OCI-LY1 (cell line): Measurements from ENCODE around the gene SLC6A9.

ENCODE experiments used
- H2AFZ ChIP-seq: fragments of 200-600 bp; sonication (generic), shearing (Covaris generic); 2 replicates; pipeline ENCODE4 v1.6.0; 2014; ENCODE audit warnings: antibody characterized with exemption, mild to moderate bottlenecking, low read length
- H3F3A ChIP-seq: fragments of 200-600 bp; sonication (generic), shearing (Covaris generic); 2 replicates; pipeline ENCODE4 v1.6.0; 2014; ENCODE audit warnings: mild to moderate bottlenecking, antibody characterized with exemption, low read length, moderate library complexity; ENCODE audit not compliant: insufficient read depth
- H3K27ac ChIP-seq: fragments of 200-600 bp; sonication (generic); 2 replicates; pipeline ENCODE4 v1.5.1; 2014; ENCODE audit warnings: low read length, mixed run types, mild to moderate bottlenecking, low read depth; ENCODE audit not compliant: poor library complexity, severe bottlenecking
- H3K27me3 ChIP-seq: fragments of 200-600 bp; sonication (generic); 2 replicates; pipeline ENCODE4 v1.6.0; 2014; ENCODE audit warnings: antibody characterized with exemption, mild to moderate bottlenecking, low read length, moderate library complexity; ENCODE audit not compliant: insufficient read depth
- H3K36me3 ChIP-seq: fragments of 200-600 bp; sonication (generic); 2 replicates; pipeline ENCODE4 v1.6.1; 2014; ENCODE audit warnings: mild to moderate bottlenecking, antibody characterized with exemption, low read length, moderate library complexity, mixed read lengths; ENCODE audit not compliant: insufficient read depth
- H3K4me1 ChIP-seq: fragments of 200-600 bp; sonication (generic); 2 replicates; pipeline ENCODE4 v1.5.1; 2014; ENCODE audit warnings: mild to moderate bottlenecking, low read length, moderate library complexity; ENCODE audit not compliant: insufficient read depth, severe bottlenecking
- H3K4me2 ChIP-seq: fragments of 200-600 bp; sonication (generic), shearing (Covaris generic); 2 replicates; pipeline ENCODE4 v1.6.1; 2014; ENCODE audit warnings: low read length
- H3K4me3 ChIP-seq: fragments of 200-600 bp; sonication (generic); 2 replicates; pipeline ENCODE4 v1.5.1; 2014; ENCODE audit warnings: low read length, low read depth, mild to moderate bottlenecking, mixed read lengths; ENCODE audit not compliant: poor library complexity, severe bottlenecking
- H3K79me2 ChIP-seq: fragments of 200-600 bp; shearing (Covaris generic); 2 replicates; pipeline ENCODE4 v1.6.1; 2016; ENCODE audit warnings: mixed run types, low read length, mixed read lengths; ENCODE audit not compliant: insufficient read depth
- H3K9ac ChIP-seq: fragments of 200-600 bp; sonication (generic), shearing (Covaris generic); 2 replicates; pipeline ENCODE4 v1.6.1; 2014; ENCODE audit warnings: mild to moderate bottlenecking, low read length, mixed read lengths
- H3K9me2 ChIP-seq: fragments of 200-600 bp; sonication (generic), shearing (Covaris generic); 2 replicates; pipeline ENCODE4 v1.6.1; 2014; ENCODE audit warnings: low read depth, mild to moderate bottlenecking, low read length, mixed read lengths
- H3K9me3 ChIP-seq: fragments of 200-600 bp; shearing (Covaris generic); 2 replicates; pipeline ENCODE4 v1.6.1; 2014; ENCODE audit warnings: low read length, mixed read lengths
- H4K20me1 ChIP-seq: fragments of 200-600 bp; sonication (generic), shearing (Covaris generic); 2 replicates; pipeline ENCODE4 v1.6.0; 2016; ENCODE audit warnings: mild to moderate bottlenecking, low read length; ENCODE audit not compliant: insufficient read depth
- EZH2 ChIP-seq: fragments of 200-600 bp; sonication (generic), shearing (Covaris generic); IDR thresholded peaks from 2 replicates; pipeline ENCODE4 v1.8.0; 2017; ENCODE audit warnings: borderline replicate concordance, mixed run types, mild to moderate bottlenecking, antibody characterized with exemption, low read length, moderate library complexity, mixed read lengths
- TF ChIP-seq, protein P1 (sequence below): fragments of 200-600 bp; sonication (generic), shearing (Covaris generic); IDR thresholded peaks from 2 replicates; pipeline ENCODE4 v1.5.1; 2017; ENCODE audit warnings: mild to moderate bottlenecking, antibody characterized with exemption, low read length, moderate library complexity, mixed read lengths

Gene SLC6A9

DNA sequence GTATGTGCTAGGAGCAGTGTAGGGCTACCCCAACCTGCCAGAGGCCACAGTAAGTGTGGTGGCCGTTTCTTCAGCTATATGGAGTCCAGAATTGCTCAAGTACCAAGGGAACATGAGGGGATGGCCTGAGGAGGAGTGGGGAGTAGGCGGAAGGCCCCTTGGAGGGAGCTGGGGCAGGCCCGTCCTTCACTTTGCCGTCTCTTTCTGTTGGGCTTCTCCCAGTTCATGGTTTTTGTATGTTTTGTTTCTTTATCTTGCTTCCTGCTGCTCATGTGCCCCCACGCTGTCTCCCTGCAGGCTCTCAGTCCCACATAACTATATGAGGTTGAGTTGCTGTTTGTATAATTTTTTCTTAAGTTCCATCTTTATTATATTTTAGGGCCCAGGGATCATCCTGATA is 67.4 kb downstream of the SLC6A9 start:
- Histone ChIP-seq H3K27me3 (no peaks in the 10 kb centered on the region), H4K20me1 (no peaks in the 10 kb centered on the region), H3K9ac (no peak overlapping the region), H3K4me2 (no peak overlapping the region), H3K27ac (no peak overlapping the region), H3K4me1 (no peaks in the 10 kb centered on the region), H3K9me3 (no peaks in the 10 kb centered on the region), H3K4me3 (no peak overlapping the region), H3K36me3 (peaks cover 21% of the 10 kb centered on the region; the same call in 1 of the 2 replicates), H3K79me2 (no peaks in the 10 kb centered on the region), H3K9me2 (no peaks in the 10 kb centered on the region), H3F3A (no peaks in the 10 kb centered on the region), H2AFZ (no peak overlapping the region)
- TF ChIP-seq, protein P1, sequence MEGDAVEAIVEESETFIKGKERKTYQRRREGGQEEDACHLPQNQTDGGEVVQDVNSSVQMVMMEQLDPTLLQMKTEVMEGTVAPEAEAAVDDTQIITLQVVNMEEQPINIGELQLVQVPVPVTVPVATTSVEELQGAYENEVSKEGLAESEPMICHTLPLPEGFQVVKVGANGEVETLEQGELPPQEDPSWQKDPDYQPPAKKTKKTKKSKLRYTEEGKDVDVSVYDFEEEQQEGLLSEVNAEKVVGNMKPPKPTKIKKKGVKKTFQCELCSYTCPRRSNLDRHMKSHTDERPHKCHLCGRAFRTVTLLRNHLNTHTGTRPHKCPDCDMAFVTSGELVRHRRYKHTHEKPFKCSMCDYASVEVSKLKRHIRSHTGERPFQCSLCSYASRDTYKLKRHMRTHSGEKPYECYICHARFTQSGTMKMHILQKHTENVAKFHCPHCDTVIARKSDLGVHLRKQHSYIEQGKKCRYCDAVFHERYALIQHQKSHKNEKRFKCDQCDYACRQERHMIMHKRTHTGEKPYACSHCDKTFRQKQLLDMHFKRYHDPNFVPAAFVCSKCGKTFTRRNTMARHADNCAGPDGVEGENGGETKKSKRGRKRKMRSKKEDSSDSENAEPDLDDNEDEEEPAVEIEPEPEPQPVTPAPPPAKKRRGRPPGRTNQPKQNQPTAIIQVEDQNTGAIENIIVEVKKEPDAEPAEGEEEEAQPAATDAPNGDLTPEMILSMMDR = no peak
- no peak for TF ChIP-seq EZH2

DNA sequence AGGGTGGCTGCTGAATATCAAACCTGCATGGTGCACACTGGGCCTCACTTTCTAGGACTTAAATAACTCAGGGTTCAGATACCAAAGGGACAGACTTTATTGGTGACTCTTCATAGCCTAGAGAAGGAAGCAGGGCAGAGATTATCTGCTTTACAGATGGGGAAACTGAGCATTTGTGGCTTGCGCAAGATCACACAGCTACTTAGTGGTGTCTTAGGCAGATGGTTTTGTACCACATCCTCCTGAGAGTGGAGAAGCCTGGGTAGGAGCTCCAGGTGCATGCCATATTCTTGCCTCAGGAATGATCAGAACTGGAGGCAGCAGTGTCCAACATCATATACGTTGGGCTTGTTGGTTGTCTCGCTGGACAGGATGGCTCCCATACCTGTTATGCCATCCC is 68.3 kb downstream of the SLC6A9 start:
- Histone ChIP-seq H3K9me2 (no peaks in the 10 kb centered on the region), H3K27me3 (no peaks in the 10 kb centered on the region), H3K9me3 (no peaks in the 10 kb centered on the region), H3K9ac (no peak overlapping the region), H3K36me3 (peaks cover 30% of the 10 kb centered on the region; the same call in 1 of the 2 replicates), H3F3A (no peaks in the 10 kb centered on the region), H3K4me1 (no peaks in the 10 kb centered on the region), H3K4me3 (no peak overlapping the region), H4K20me1 (no peaks in the 10 kb centered on the region), H3K27ac (no peak overlapping the region), H3K4me2 (no peak overlapping the region), H2AFZ (no peak overlapping the region), H3K79me2 (no peaks in the 10 kb centered on the region)
- TF ChIP-seq, protein P1 = no peak
- no peak for TF ChIP-seq EZH2

DNA sequence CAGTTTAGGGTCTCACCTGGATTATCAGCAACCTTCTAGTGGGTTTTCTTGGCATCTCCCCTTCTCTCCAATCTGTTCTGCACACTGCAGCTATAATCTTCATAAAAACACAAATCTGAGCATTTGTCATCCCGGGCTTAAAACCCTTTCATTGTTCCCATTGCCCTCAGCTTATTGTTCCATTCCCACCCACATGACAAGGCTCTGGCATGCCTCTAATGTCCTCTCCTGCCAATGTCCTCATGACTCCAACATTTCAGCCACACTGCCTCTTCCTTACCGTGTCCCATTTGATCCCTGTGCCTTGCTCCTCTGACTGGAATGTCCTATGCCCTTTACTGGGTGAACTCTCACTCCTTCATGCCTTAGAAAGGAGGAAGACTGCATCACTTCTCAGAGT is 68.9 kb downstream of the SLC6A9 start:
- Histone ChIP-seq H3F3A (no peaks in the 10 kb centered on the region), H4K20me1 (no peaks in the 10 kb centered on the region), H3K27me3 (no peaks in the 10 kb centered on the region), H3K79me2 (no peaks in the 10 kb centered on the region), H3K4me3 (no peak overlapping the region), H3K4me2 (no peak overlapping the region), H2AFZ (no peak overlapping the region), H3K36me3 (peaks cover 33% of the 10 kb centered on the region; the same call in 1 of the 2 replicates), H3K4me1 (no peaks in the 10 kb centered on the region), H3K9me3 (no peaks in the 10 kb centered on the region), H3K27ac (no peak overlapping the region), H3K9ac (no peak overlapping the region), H3K9me2 (no peaks in the 10 kb centered on the region)
- TF ChIP-seq, protein P1 = no peak
- no peak for TF ChIP-seq EZH2
